Sigmoid colon (tissue), 4 donors: ENCODE data around the gene GPRC6A.

Experiments
- EP300 ChIP-seq, 4 donors: sonication (generic); formaldehyde crosslinking; IDR thresholded peaks; one replicate each; pipeline ENCODE4 v1.6.1; 2017; ENCODE audit warnings: antibody characterized with exemption in 4 of 4
- POLR2A ChIP-seq, 2 donors: fragments of 450-650 bp; IDR thresholded peaks; one replicate each; pipeline ENCODE4 v1.6.1; 2016; ENCODE audit warnings: antibody characterized with exemption in 2 of 2, mild to moderate bottlenecking in 2 of 2, moderate library complexity in 2 of 2
- POLR2AphosphoS5 ChIP-seq, 4 donors: sonication (generic); formaldehyde crosslinking; IDR thresholded peaks; one replicate each; pipeline ENCODE4 v1.6.1; 2017; ENCODE audit warnings: antibody characterized with exemption in 4 of 4
- TF ChIP-seq, protein P1 (sequence below), 4 experiments: fragments of 450-650 bp in 3 of 4; fragments of 200-600 bp in 1 of 4; IDR thresholded peaks; one replicate each; pipeline ENCODE4 v1.5.1; 2016 to 2019; ENCODE audit warnings: antibody characterized with exemption in 4 of 4, mild to moderate bottlenecking in 3 of 4, moderate library complexity in 2 of 4

DNA sequence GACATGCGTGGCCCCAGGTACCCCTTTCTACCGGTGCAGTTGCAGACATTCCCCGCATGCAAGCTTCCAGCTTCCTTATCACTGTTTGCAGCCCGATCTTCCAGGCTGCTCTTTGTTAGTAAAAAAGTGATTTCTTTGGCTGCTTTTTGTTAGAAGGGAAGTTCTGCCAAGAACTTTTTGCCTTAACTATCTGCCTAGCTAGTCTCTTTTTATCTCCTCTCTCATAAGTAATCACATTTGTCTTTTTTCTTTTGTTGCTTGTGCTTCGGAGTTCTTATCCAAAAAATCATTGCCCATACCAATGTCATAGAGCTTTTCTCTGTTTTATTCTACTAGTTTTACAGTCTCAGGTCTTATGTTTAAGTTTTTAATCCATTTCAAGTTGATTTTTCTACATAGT lies 83.7 kb downstream of the GPRC6A start:
- TF ChIP-seq, protein P1, sequence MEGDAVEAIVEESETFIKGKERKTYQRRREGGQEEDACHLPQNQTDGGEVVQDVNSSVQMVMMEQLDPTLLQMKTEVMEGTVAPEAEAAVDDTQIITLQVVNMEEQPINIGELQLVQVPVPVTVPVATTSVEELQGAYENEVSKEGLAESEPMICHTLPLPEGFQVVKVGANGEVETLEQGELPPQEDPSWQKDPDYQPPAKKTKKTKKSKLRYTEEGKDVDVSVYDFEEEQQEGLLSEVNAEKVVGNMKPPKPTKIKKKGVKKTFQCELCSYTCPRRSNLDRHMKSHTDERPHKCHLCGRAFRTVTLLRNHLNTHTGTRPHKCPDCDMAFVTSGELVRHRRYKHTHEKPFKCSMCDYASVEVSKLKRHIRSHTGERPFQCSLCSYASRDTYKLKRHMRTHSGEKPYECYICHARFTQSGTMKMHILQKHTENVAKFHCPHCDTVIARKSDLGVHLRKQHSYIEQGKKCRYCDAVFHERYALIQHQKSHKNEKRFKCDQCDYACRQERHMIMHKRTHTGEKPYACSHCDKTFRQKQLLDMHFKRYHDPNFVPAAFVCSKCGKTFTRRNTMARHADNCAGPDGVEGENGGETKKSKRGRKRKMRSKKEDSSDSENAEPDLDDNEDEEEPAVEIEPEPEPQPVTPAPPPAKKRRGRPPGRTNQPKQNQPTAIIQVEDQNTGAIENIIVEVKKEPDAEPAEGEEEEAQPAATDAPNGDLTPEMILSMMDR (IDR thresholded peaks at IDR 0.05), result no peak
- no peak for TF ChIP-seq EP300 (IDR thresholded peaks at IDR 0.05)
- TF ChIP-seq POLR2AphosphoS5 (IDR thresholded peaks at IDR 0.05), result no peak
- no peak for TF ChIP-seq POLR2A (IDR thresholded peaks at IDR 0.05)
